GM12878 (cell line): ENCODE data around the gene MAPKAP1. TPM values are rescaled to one million over a fixed set of nuclear protein-coding genes. Genes with fewer than 3 reads are reported as not detected.

Experiments
- ATAC-seq: fragments of 200-7000 bp; cut with Tn5 transposase; 3 replicates; pipeline ENCODE4 v1.9.1; 2020; ENCODE audit warnings: mild to moderate bottlenecking, moderate library complexity
- BruUV-seq: library from RNA; stranded (reverse); fragments of 400-500 nt; replicated peaks from 2 replicates; lab custom pipeline; 2021; lab: Mats Ljungman, UMichigan
- CTCF ChIA-PET: fragments of 300-600 bp; sonication (Branson Sonifier 250); formaldehyde crosslinking; extraction: SDS; loops from one replicate; lab custom pipeline; 2021; ENCODE audit warnings: inconsistent platforms; lab: Yijun Ruan, JAX
- POLR2A ChIA-PET: fragments of 350-600 bp; formaldehyde crosslinking; extraction: SDS; loops from one replicate; lab custom pipeline; 2021; ENCODE audit warnings: inconsistent platforms; lab: Charles Lee
- RAD21 ChIA-PET: fragments of 300-600 bp; sonication (Branson Sonifier 250); formaldehyde crosslinking; loops from one replicate; lab custom pipeline; 2023; ENCODE audit warnings: antibody characterized with exemption; ENCODE audit not compliant: unreplicated experiment; lab: Charles Lee
- SMC1A ChIA-PET: fragments of 300-600 bp; sonication (Branson Sonifier 250); formaldehyde crosslinking; loops from one replicate; lab custom pipeline; 2023; ENCODE audit not compliant: unreplicated experiment, uncharacterized antibody; lab: Charles Lee
- DNase-seq: peaks from one replicate; pipeline ENCODE4 v3.0.0-alpha.2; 2011; ENCODE audit warnings: low read depth, low spot score
- FAIRE-seq: peaks from 3 replicates; lab custom pipeline; 2011; peaks lifted over from hg19 to GRCh38; lab: Jason Lieb, UNC
- H2AFZ ChIP-seq: 2 replicates; pipeline ENCODE4 v1.6.0; 2011; ENCODE audit warnings: low read depth, low read length, control low read depth; ENCODE audit not compliant: control insufficient read depth
- H3K27ac ChIP-seq: 2 replicates; pipeline ENCODE4 v1.5.1; 2011; ENCODE audit warnings: control low read depth; ENCODE audit not compliant: control insufficient read depth, insufficient read depth
- H3K27me3 ChIP-seq, 2 experiments: replicated peaks in 1 of 2; 2 replicates each; pipeline versions ENCODE4 v1.6.0 to v1.6.1; 2011; ENCODE audit warnings: low read length in 1 of 2; ENCODE audit not compliant: control insufficient read depth in 2 of 2, insufficient read depth in 2 of 2
- H3K36me3 ChIP-seq, 2 experiments: 2 replicates each; pipeline ENCODE4 v1.5.1; 2011; ENCODE audit warnings: low read length in 1 of 2; ENCODE audit not compliant: control insufficient read depth in 2 of 2, insufficient read depth in 2 of 2
- H3K4me1 ChIP-seq: 2 replicates; pipeline ENCODE4 v1.6.1; 2011; ENCODE audit warnings: mild to moderate bottlenecking, low read length, moderate library complexity, mixed read lengths; ENCODE audit not compliant: control insufficient read depth, insufficient read depth
- H3K4me2 ChIP-seq: 2 replicates; pipeline ENCODE4 v1.6.0; 2011; ENCODE audit warnings: control low read depth; ENCODE audit not compliant: control insufficient read depth, insufficient read depth
- H3K4me3 ChIP-seq: fragments of 200-600 bp; sonication (generic); 2 replicates; pipeline ENCODE4 v1.5.1; 2016
- H3K79me2 ChIP-seq: 2 replicates; pipeline ENCODE4 v1.6.0; 2011; ENCODE audit warnings: low read length; ENCODE audit not compliant: control insufficient read depth, insufficient read depth
- H3K9ac ChIP-seq: 2 replicates; pipeline ENCODE4 v1.8.0; 2011; ENCODE audit warnings: low read length, control low read depth, mixed read lengths; ENCODE audit not compliant: control insufficient read depth, insufficient read depth
- H3K9me3 ChIP-seq: replicated peaks from 3 replicates; pipeline ENCODE4 v1.5.1; 2011; ENCODE audit warnings: mild to moderate bottlenecking, low read length; ENCODE audit not compliant: control insufficient read depth, insufficient read depth
- H4K20me1 ChIP-seq: 2 replicates; pipeline ENCODE4 v1.6.0; 2011; ENCODE audit not compliant: control insufficient read depth, insufficient read depth
- ATF3 ChIP-seq: IDR thresholded peaks from 2 replicates; pipeline ENCODE4 v1.6.1; 2011; ENCODE audit warnings: low read depth, mild to moderate bottlenecking, low read length, moderate library complexity, borderline replicate concordance; ENCODE audit errors: extremely low read depth
- EGR1 ChIP-seq, 2 experiments: IDR thresholded peaks; 1 replicate in 1 of 2; 2 replicates in 1 of 2; pipeline ENCODE4 v1.6.1; 2011 to 2012; ENCODE audit warnings: low read depth in 2 of 2, low read length in 2 of 2, borderline replicate concordance in 1 of 2, mild to moderate bottlenecking in 1 of 2, moderate library complexity in 1 of 2
- EP300 ChIP-seq, 2 experiments: fragments of 150-350 bp in 1 of 2; IDR thresholded peaks; 2 replicates each; pipeline ENCODE4 v1.6.1; 2011 to 2012; ENCODE audit warnings: low read depth in 2 of 2, low read length in 2 of 2, borderline replicate concordance in 1 of 2, improper control_type of control experiment in 1 of 2, inconsistent platforms in 1 of 2; ENCODE audit not compliant: control insufficient read depth in 1 of 2
- IRF3 ChIP-seq: fragments of 450-650 bp; IDR thresholded peaks from 2 replicates; pipeline ENCODE4 v1.6.1; 2014; ENCODE audit warnings: mild to moderate bottlenecking
- KAT2A ChIP-seq: conservative IDR thresholded peaks from 2 replicates; pipeline ENCODE4 v1.6.1; 2011; ENCODE audit warnings: low read depth, low read length; ENCODE audit not compliant: control insufficient read depth
- MYC ChIP-seq: IDR thresholded peaks from 2 replicates; pipeline ENCODE4 v1.6.1; 2011; ENCODE audit warnings: mild to moderate bottlenecking, low read length, moderate library complexity, inconsistent platforms; ENCODE audit not compliant: insufficient read depth, insufficient replicate concordance, insufficient read length, severe bottlenecking
- NFIC ChIP-seq: IDR thresholded peaks from 2 replicates; pipeline ENCODE4 v1.6.1; 2012; ENCODE audit warnings: low read depth, mild to moderate bottlenecking, inconsistent platforms, low read length, moderate library complexity
- SIX5 ChIP-seq: IDR thresholded peaks from 2 replicates; pipeline ENCODE4 v1.6.1; 2011; ENCODE audit warnings: mild to moderate bottlenecking, low read depth, low read length, moderate library complexity; ENCODE audit not compliant: severe bottlenecking
- SREBF1 ChIP-seq: IDR thresholded peaks from 2 replicates; pipeline ENCODE4 v1.6.1; 2012; ENCODE audit warnings: mild to moderate bottlenecking, low read length
- SUZ12 ChIP-seq: fragments of 200-600 bp; sonication (generic); IDR thresholded peaks from one replicate; pipeline ENCODE4 v1.6.1; 2018; ENCODE audit warnings: antibody characterized with exemption, mild to moderate bottlenecking; ENCODE audit not compliant: unreplicated experiment
- WRNIP1 ChIP-seq: IDR thresholded peaks from 2 replicates; pipeline ENCODE4 v1.6.1; 2011; ENCODE audit warnings: low read depth, low read length, improper control_type of control experiment, borderline replicate concordance
- YY1 ChIP-seq: IDR thresholded peaks from 2 replicates; pipeline ENCODE4 v1.6.1; 2011; ENCODE audit warnings: low read depth, mild to moderate bottlenecking, low read length
- WGBS: methylation state at CpG from one replicate; pipeline ENCODE4 v1.1.6; 2016; ENCODE audit warnings: low lambda C conversion rate; ENCODE audit not compliant: insufficient replicate concordance, insufficient coverage; ENCODE audit errors: missing lambda C conversion rate; 5-methylcytosine and 5-hydroxymethylcytosine counted together
- in situ Hi-C: fragments of 300-500 bp; cut with MboI; formaldehyde crosslinking; loops from 9 replicates; pipeline ENCODE4 v1.14.3; 2018; ENCODE audit warnings: mixed read lengths
- intact Hi-C: fragments of 100-400 bp; cut with micrococcal nuclease; formaldehyde crosslinking; loops from one replicate; pipeline ENCODE4 v1.14.2; 2022; ENCODE audit not compliant: unreplicated experiment
- polyA plus RNA-seq, 11 experiments: library from polyadenylated mRNA; depleted of rRNA in 4 of 11; unstranded in 6 of 11; stranded (reverse) in 5 of 11; fragments of >200 nt; fragmentation: Nextera tagmentation in 4 of 11; fragmentation: Illumina TruSeq in 1 of 11; extraction: Ambion mirVana in 4 of 11; extraction: Trizol in 1 of 11; gene quantifications; 1 replicate in 1 of 11; 2 replicates in 10 of 11; pipeline versions ENCODE4 v1.2.1 to v1.2.3, GENCODE V29; 2011 to 2016; ENCODE audit warnings: inconsistent platforms in 2 of 11, missing spikeins in 2 of 11, low read depth in 1 of 11
- total RNA-seq, 4 experiments: library from RNA; depleted of rRNA in 3 of 4; stranded (reverse); fragments of >200 nt in 3 of 4; fragmentation: Illumina TruSeq in 1 of 4; extraction: Trizol in 1 of 4; gene quantifications; 2 replicates each; pipeline versions ENCODE4 v1.2.1 to v1.2.3, GENCODE V29; 2013 to 2021

The MAPKAP1 gene
- total and polyA plus RNA-seq, 10 of the 15 experiments (the other 5 are each of a cell fraction or from before 2014, with no cell fraction given) = 5.1 to 188 (median 105) TPM

- H3K27me3 ChIP-seq = no peaks in the 10 kb centered on the region
- no peak overlapping the region for H2AFZ ChIP-seq
- no TSS peak for BruUV-seq
- no peak overlapping the region for H3K4me2 ChIP-seq
- peaks cover 45% of the 10 kb centered on the region for H3K79me2 ChIP-seq
- H3K4me1 ChIP-seq = peaks cover 31% of the 10 kb centered on the region
- no peak for DNase-seq
- intact Hi-C loops = loop anchor here (5.0 kb wide), 1 partner anchor 98 kb away; no protein-coding TSS in a partner anchor
- no peak overlapping the region for H3K4me3 ChIP-seq
- no peak overlapping the region for H3K9ac ChIP-seq
- ATAC-seq = no peak
- ChIA-PET POLR2A (interaction anchor here (0.9 kb wide), 1 partner anchor 51 kb away, joined by 3 read pairs; no protein-coding TSS in a partner anchor), SMC1A (interaction anchor here (0.8 to 10.6 kb wide), 4 partner anchors 8 to 48 kb away, joined by 3 to 185 read pairs (median 16); partner anchors contain the start of gene MAPKAP1), CTCF (no interaction called here), RAD21 (interaction anchor here (10.0 kb wide), 1 partner anchor 51 kb away, joined by 119 read pairs; the partner anchor contains the start of gene MAPKAP1)
- TF ChIP-seq KAT2A (no peak), EGR1 (IDR thresholded peaks at IDR 0.05; ENCODE audit: borderline replicate concordance in 1 of 2, low read depth in 2 of 2, low read length in 2 of 2) (no peak), WRNIP1 (no peak), YY1 (no peak), MYC (no peak), SUZ12 (no peak), ATF3 (no peak), NFIC (no peak), IRF3 (no peak), SIX5 (no peak), EP300 (IDR thresholded peaks at IDR 0.05; ENCODE audit: borderline replicate concordance in 1 of 2, control insufficient read depth in 1 of 2, low read depth in 2 of 2, low read length in 2 of 2) (no peak), SREBF1 (no peak)
- H4K20me1 ChIP-seq = no peaks in the 10 kb centered on the region
- no peak overlapping the region for H3K27ac ChIP-seq
- FAIRE-seq = no peak
- H3K36me3 ChIP-seq = peaks cover 5 to 7% of the 10 kb centered on the region in 2 experiments
- 69% methylated on average over 5 of the region's 5 CpGs for WGBS
- H3K9me3 ChIP-seq = no peaks in the 10 kb centered on the region; the same call in 2 of the 3 replicates
- in situ Hi-C loops = loop anchor here (5.0 kb wide), 1 partner anchor 98 kb away; no protein-coding TSS in a partner anchor
Observed at GRCh38 chr9:125654121-125654520, 52.9 kb downstream of the MAPKAP1 start.
